Ovary (tissue), 3 donors: ENCODE data around the gene FAM222A.

Experiments used
- CTCF ChIP-seq, 3 donors: fragments of 450-650 bp in 2 of 3; fragments of 200-600 bp in 1 of 3; IDR thresholded peaks; one replicate each; pipeline versions ENCODE4 v1.5.1 to v1.8.0; 2016 to 2022; ENCODE audit warnings: antibody characterized with exemption in 3 of 3, mild to moderate bottlenecking in 1 of 3
- POLR2A ChIP-seq: fragments of 450-650 bp; IDR thresholded peaks from one replicate; pipeline ENCODE4 v1.6.1; 2017; ENCODE audit warnings: antibody characterized with exemption, mild to moderate bottlenecking, moderate library complexity
- donor health status: DM: no; HTN: no; CAD: no.

GRCh38 chr12:109697877-109698468, 15.7 kb upstream of the FAM222A start:
- TF ChIP-seq CTCF (IDR thresholded peaks at IDR 0.05) (no peak), POLR2A (no peak)
